Parathyroid adenoma (tissue), 2 donors: ENCODE data around the gene TMEM164.

Source experiments
- H2AFZ ChIP-seq: fragments of 300-600 bp; sonication (generic); one replicate; pipeline ENCODE4 v1.7.0; 2017; ENCODE audit warnings: antibody characterized with exemption, mild to moderate bottlenecking
- H3K27ac ChIP-seq: fragments of 300-600 bp; sonication (generic); one replicate; pipeline ENCODE4 v1.7.0; 2017
- H3K27me3 ChIP-seq: fragments of 300-600 bp; sonication (generic); one replicate; pipeline ENCODE4 v1.7.0; 2017; ENCODE audit warnings: low read length; ENCODE audit not compliant: control insufficient read depth, insufficient read depth
- H3K36me3 ChIP-seq: fragments of 300-600 bp; sonication (generic); one replicate; pipeline ENCODE4 v1.7.0; 2017; ENCODE audit warnings: low read length; ENCODE audit not compliant: control insufficient read depth, insufficient read depth
- H3K4me1 ChIP-seq: fragments of 300-600 bp; sonication (generic); one replicate; pipeline ENCODE4 v1.7.0; 2017; ENCODE audit warnings: control low read depth
- H3K4me2 ChIP-seq: fragments of 300-600 bp; sonication (generic); one replicate; pipeline ENCODE4 v1.7.0; 2017; ENCODE audit warnings: low read length
- H3K4me3 ChIP-seq: fragments of 300-600 bp; sonication (generic); one replicate; pipeline ENCODE4 v1.7.0; 2017; ENCODE audit warnings: low read depth, low read length
- H3K79me2 ChIP-seq: fragments of 300-600 bp; sonication (generic); one replicate; pipeline ENCODE4 v1.7.0; 2017; ENCODE audit warnings: control low read depth
- H3K9ac ChIP-seq: fragments of 300-600 bp; sonication (generic); one replicate; pipeline ENCODE4 v1.7.0; 2017; ENCODE audit warnings: mild to moderate bottlenecking
- H3K9me3 ChIP-seq: fragments of 300-600 bp; sonication (generic); one replicate; pipeline ENCODE4 v1.7.0; 2017; ENCODE audit warnings: low read length; ENCODE audit not compliant: control insufficient read depth
- TF ChIP-seq, protein P1 (sequence below): fragments of 300-600 bp; sonication (generic); IDR thresholded peaks from one replicate; pipeline ENCODE4 v1.7.0; 2017; ENCODE audit warnings: antibody characterized with exemption, mild to moderate bottlenecking
- donor health status: primary hyperparathyroidism.

TMEM164 gene

DNA sequence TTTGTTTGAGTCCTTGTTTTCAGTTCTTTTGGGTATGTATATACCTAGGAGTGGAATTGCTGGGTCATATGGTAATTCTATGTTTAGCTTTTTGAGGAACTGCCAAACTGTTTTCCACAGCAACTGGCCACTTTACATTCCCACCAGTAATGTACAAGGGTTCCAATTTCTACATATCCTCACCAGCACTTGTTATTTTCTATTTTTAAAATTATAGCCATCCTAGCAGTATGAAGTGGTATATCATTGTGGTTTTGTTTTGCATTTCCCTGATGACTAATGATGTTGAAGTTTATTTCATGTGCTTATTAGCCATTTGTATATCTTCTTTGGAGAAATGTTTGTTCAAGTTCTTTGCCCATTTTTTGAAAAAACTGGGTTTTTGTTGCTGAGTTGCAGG is 39.6 kb downstream of the TMEM164 start:
- H3K36me3 ChIP-seq = no peaks in the 10 kb centered on the region
- H3K9me3 ChIP-seq = no peaks in the 10 kb centered on the region
- H3K4me1 ChIP-seq = peaks cover 6% of the 10 kb centered on the region
- no peak overlapping the region for H2AFZ ChIP-seq
- TF ChIP-seq, protein P1, sequence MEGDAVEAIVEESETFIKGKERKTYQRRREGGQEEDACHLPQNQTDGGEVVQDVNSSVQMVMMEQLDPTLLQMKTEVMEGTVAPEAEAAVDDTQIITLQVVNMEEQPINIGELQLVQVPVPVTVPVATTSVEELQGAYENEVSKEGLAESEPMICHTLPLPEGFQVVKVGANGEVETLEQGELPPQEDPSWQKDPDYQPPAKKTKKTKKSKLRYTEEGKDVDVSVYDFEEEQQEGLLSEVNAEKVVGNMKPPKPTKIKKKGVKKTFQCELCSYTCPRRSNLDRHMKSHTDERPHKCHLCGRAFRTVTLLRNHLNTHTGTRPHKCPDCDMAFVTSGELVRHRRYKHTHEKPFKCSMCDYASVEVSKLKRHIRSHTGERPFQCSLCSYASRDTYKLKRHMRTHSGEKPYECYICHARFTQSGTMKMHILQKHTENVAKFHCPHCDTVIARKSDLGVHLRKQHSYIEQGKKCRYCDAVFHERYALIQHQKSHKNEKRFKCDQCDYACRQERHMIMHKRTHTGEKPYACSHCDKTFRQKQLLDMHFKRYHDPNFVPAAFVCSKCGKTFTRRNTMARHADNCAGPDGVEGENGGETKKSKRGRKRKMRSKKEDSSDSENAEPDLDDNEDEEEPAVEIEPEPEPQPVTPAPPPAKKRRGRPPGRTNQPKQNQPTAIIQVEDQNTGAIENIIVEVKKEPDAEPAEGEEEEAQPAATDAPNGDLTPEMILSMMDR = no peak
- no peaks in the 10 kb centered on the region for H3K27me3 ChIP-seq
- H3K27ac ChIP-seq = no peak overlapping the region
- no peak overlapping the region for H3K9ac ChIP-seq
- no peak overlapping the region for H3K4me2 ChIP-seq
- H3K79me2 ChIP-seq = no peaks in the 10 kb centered on the region
- no peak overlapping the region for H3K4me3 ChIP-seq

DNA sequence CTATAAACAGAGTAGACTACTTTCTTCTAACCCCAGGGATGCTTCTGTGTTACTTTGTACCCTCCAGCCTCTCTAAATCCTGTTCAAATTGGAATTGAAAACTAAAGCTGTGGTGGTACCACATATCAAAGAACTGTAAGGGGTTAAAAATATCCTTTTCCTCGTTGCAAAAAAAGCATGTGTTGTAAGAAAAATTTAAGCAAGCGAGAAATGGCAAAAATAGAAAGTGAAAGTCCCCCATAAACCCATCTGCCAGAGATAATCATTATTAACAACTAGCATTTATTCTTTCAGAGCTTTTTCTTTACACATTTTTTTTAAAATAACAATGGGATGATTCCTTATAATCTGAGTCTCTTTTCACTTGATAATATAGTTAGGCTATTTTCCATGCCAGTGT is 40.6 kb downstream of the TMEM164 start:
- Histone ChIP-seq H3K4me3 (no peak overlapping the region), H3K4me2 (no peak overlapping the region), H3K27me3 (no peaks in the 10 kb centered on the region), H3K9ac (no peak overlapping the region), H3K9me3 (no peaks in the 10 kb centered on the region), H2AFZ (no peak overlapping the region), H3K36me3 (no peaks in the 10 kb centered on the region), H3K4me1 (peaks cover 6% of the 10 kb centered on the region), H3K79me2 (no peaks in the 10 kb centered on the region), H3K27ac (no peak overlapping the region)
- TF ChIP-seq, protein P1 = no peak

GRCh38 chrX:110044346-110045249 is 41.7 kb downstream of the TMEM164 start:
- no peaks in the 10 kb centered on the region for H3K27me3 ChIP-seq
- no peak overlapping the region for H3K4me2 ChIP-seq
- no peaks in the 10 kb centered on the region for H3K36me3 ChIP-seq
- H3K4me1 ChIP-seq = peaks cover 6% of the 10 kb centered on the region
- no peaks in the 10 kb centered on the region for H3K79me2 ChIP-seq
- no peaks in the 10 kb centered on the region for H3K9me3 ChIP-seq
- H3K9ac ChIP-seq = no peak overlapping the region
- TF ChIP-seq, protein P1 = no peak
- H2AFZ ChIP-seq = no peak overlapping the region
- no peak overlapping the region for H3K27ac ChIP-seq
- H3K4me3 ChIP-seq = no peak overlapping the region

DNA sequence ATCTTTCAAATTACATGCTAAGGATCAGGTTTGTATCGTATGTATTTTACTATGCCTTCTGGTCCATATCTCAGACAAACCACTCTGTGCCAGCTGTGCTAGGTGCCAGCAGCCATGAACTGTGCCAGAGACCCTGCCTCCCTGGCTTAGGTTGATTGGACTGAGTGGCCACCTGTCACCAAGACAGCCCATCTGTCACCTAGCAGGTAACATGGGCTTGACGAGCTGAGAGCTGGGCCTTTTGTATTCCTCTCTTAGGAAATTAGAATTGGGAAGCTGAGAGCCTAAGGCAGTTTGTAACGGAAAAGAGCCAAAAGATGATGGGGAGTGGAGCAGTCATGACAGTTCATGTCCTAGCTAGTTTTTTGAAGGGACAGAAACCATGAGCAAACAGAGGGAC is 42.5 kb downstream of the TMEM164 start:
- H3K9ac ChIP-seq = no peak overlapping the region
- H3K36me3 ChIP-seq = no peaks in the 10 kb centered on the region
- no peaks in the 10 kb centered on the region for H3K9me3 ChIP-seq
- H3K4me2 ChIP-seq = no peak overlapping the region
- no peaks in the 10 kb centered on the region for H3K79me2 ChIP-seq
- TF ChIP-seq, protein P1 = no peak
- H3K27me3 ChIP-seq = no peaks in the 10 kb centered on the region
- peaks cover 6% of the 10 kb centered on the region for H3K4me1 ChIP-seq
- no peak overlapping the region for H3K27ac ChIP-seq
- no peak overlapping the region for H2AFZ ChIP-seq
- H3K4me3 ChIP-seq = no peak overlapping the region

DNA sequence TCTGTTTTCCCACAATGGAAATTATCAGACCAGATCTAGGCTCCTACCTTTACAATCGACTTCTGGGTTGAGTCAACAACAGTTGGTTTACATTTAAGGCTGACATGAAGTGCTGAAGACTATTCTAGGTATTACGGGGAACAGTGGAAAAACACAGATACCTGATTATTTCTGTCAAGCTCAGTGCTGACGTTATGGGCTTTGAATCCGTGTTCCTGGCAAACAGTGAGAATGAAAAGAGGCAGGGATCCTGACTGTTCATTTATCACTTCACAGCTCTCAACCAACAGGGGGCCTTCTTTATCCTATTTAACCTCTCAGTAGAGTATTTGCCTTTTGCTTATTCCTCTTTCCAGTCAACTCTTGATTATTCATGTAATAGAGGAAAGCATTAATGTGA is 43.1 kb downstream of the TMEM164 start:
- H3K27ac ChIP-seq = no peak overlapping the region
- no peaks in the 10 kb centered on the region for H3K9me3 ChIP-seq
- TF ChIP-seq, protein P1 = no peak
- H3K79me2 ChIP-seq = no peaks in the 10 kb centered on the region
- peaks cover 6% of the 10 kb centered on the region for H3K4me1 ChIP-seq
- H3K4me3 ChIP-seq = no peak overlapping the region
- no peak overlapping the region for H2AFZ ChIP-seq
- no peaks in the 10 kb centered on the region for H3K36me3 ChIP-seq
- no peak overlapping the region for H3K4me2 ChIP-seq
- no peaks in the 10 kb centered on the region for H3K27me3 ChIP-seq
- H3K9ac ChIP-seq = no peak overlapping the region
